Fibroblast of lung (primary cell): Measurements from ENCODE around the gene DRD4. TPM values are rescaled to one million over a fixed set of nuclear protein-coding genes. Genes with fewer than 3 reads are reported as not detected.

Experiments used
- DNase-seq, 2 donors: peaks; one replicate each; pipeline versions ENCODE4 v3.0.0 to v3.0.0-alpha.2; 2010; ENCODE audit warnings: low read depth in 2 of 2
- H2AFZ ChIP-seq: 2 replicates; pipeline ENCODE4 v1.5.1; 2012; ENCODE audit warnings: low read length, control low read depth, inconsistent platforms
- H3K27ac ChIP-seq: 2 replicates; pipeline ENCODE4 v1.5.1; 2011; ENCODE audit warnings: low read length, control low read depth; ENCODE audit not compliant: insufficient read depth
- H3K27me3 ChIP-seq: 2 replicates; pipeline ENCODE4 v1.5.1; 2011; ENCODE audit warnings: mild to moderate bottlenecking, low read length; ENCODE audit not compliant: control insufficient read depth, insufficient read depth
- H3K36me3 ChIP-seq: 2 replicates; pipeline ENCODE4 v1.5.1; 2011; ENCODE audit warnings: low read length; ENCODE audit not compliant: control insufficient read depth, insufficient read depth
- H3K4me1 ChIP-seq: 2 replicates; pipeline ENCODE4 v1.5.1; 2011; ENCODE audit warnings: low read length; ENCODE audit not compliant: control insufficient read depth, insufficient read depth; ENCODE audit errors: extremely low read depth
- H3K4me2 ChIP-seq: 2 replicates; pipeline ENCODE4 v1.5.1; 2011; ENCODE audit warnings: low read length, control low read depth; ENCODE audit not compliant: insufficient read depth; ENCODE audit errors: extremely low read depth
- H3K4me3 ChIP-seq, 4 experiments: fragments of 200-600 bp in 1 of 4; sonication (generic) in 1 of 4; replicated peaks in 1 of 4; 2 replicates each; pipeline ENCODE4 v1.5.1; 2011 to 2016; ENCODE audit warnings: low read length in 4 of 4, low read depth in 3 of 4, mild to moderate bottlenecking in 3 of 4, control low read depth in 2 of 4, inconsistent platforms in 1 of 4, mixed read lengths in 1 of 4; ENCODE audit not compliant: insufficient read depth in 1 of 4; ENCODE audit errors: control extremely low read depth in 1 of 4
- H3K79me2 ChIP-seq: 2 replicates; pipeline ENCODE4 v1.5.1; 2012; ENCODE audit warnings: mild to moderate bottlenecking, low read length, inconsistent platforms; ENCODE audit not compliant: control insufficient read depth, insufficient read depth
- H3K9ac ChIP-seq: 2 replicates; pipeline ENCODE4 v1.5.1; 2011; ENCODE audit warnings: mild to moderate bottlenecking, low read length, control low read depth; ENCODE audit not compliant: insufficient read depth
- H3K9me3 ChIP-seq: 2 replicates; pipeline ENCODE4 v1.5.1; 2012; ENCODE audit warnings: low read depth, low read length; ENCODE audit not compliant: control insufficient read depth, insufficient read depth
- H4K20me1 ChIP-seq: 2 replicates; pipeline ENCODE4 v1.5.1; 2011; ENCODE audit warnings: low read length; ENCODE audit not compliant: control insufficient read depth, insufficient read depth; ENCODE audit errors: extremely low read depth
- CTCF ChIP-seq, 2 donors: IDR thresholded peaks in 1 of 2; conservative IDR thresholded peaks in 1 of 2; 1 replicate in 1 of 2; 2 replicates in 1 of 2; pipeline ENCODE4 v1.5.1; 2011 to 2012; ENCODE audit warnings: low read length in 2 of 2, control low read depth in 1 of 2, inconsistent platforms in 1 of 2, low read depth in 1 of 2, mild to moderate bottlenecking in 1 of 2
- EZH2 ChIP-seq: IDR thresholded peaks from 2 replicates; pipeline ENCODE4 v1.5.1; 2012; ENCODE audit warnings: low read length, control low read depth, mild to moderate bottlenecking; ENCODE audit errors: missing control alignments
- polyA plus RNA-seq, 2 donors: library from polyadenylated mRNA; depleted of rRNA in 1 of 2; stranded (reverse) in 1 of 2; unstranded in 1 of 2; fragments of >200 nt; gene quantifications; 2 replicates each; pipeline ENCODE4 v1.2.1, GENCODE V29; 2011 to 2012; ENCODE audit warnings: missing spikeins in 1 of 2
- total RNA-seq: library from RNA; depleted of rRNA; stranded (reverse); fragments of >200 nt; gene quantifications from 2 replicates; pipeline ENCODE4 v1.2.1, GENCODE V29; 2014

Gene DRD4
- total and polyA plus RNA-seq, 2 donors (not counting 1 experiment from before 2014, with no cell fraction given), result 0.17 TPM; not detected in 1

DNA sequence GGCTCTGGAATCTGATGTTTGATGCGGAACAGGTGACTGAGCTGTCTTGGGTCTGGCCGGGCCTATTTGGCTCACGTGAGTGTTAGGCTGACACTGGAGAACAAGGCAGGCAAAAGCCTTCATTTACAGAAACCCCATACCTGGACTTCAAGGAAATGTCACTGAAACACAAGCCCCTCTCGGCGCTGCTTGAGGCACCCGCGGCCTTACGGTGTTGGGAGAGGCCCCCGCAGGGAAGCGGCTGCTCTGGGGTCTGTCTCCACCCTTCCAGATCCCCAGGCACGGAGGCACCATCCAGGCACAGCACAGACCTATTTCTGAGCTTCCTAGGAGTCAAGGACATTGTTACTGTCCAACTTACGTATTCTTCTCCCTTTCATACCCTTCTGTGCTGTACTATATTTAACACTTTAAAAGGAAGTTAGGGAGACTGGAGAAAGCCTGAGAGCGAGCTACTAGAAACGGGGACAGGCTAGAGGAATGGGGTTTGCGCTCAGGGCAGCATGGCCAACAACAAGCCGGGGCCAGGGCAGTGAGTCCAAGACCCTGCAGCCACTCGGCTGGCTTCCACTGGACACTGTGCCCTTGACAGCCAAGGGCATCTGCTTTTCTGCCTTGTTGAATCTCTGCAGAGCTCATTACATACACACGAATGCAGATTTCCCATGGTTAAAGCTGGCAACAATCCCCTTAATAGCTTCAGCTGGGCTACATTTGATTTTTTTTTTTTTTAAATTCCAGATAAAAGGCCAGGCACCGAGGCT, 23.8 kb downstream of the DRD4 start:
- peaks cover 6% of the 10 kb centered on the region for H3K36me3 ChIP-seq
- H3K4me3 ChIP-seq, result no peak overlapping the region
- no peak for DNase-seq
- H3K79me2 ChIP-seq, result peaks cover 3% of the 10 kb centered on the region
- H3K9me3 ChIP-seq, result no peaks in the 10 kb centered on the region
- H3K4me2 ChIP-seq, result no peak overlapping the region
- no peaks in the 10 kb centered on the region for H3K27me3 ChIP-seq
- no peaks in the 10 kb centered on the region for H4K20me1 ChIP-seq
- H3K4me1 ChIP-seq, result no peaks in the 10 kb centered on the region
- no peak for TF ChIP-seq CTCF (conservative IDR thresholded peaks at IDR 0.05 in 1 of 2, IDR thresholded peaks at IDR 0.05 in 1 of 2; ENCODE audit: low read depth in 1 of 2, low read length in 2 of 2)
- no peak for TF ChIP-seq EZH2
- no peak overlapping the region for H3K27ac ChIP-seq
- H2AFZ ChIP-seq, result no peak overlapping the region
- no peak overlapping the region for H3K9ac ChIP-seq

- Histone ChIP-seq H3K36me3 (peaks cover 2% of the 10 kb centered on the region), H3K27ac (no peak overlapping the region), H3K4me1 (no peaks in the 10 kb centered on the region), H2AFZ (no peak overlapping the region), H4K20me1 (no peaks in the 10 kb centered on the region), H3K9me3 (no peaks in the 10 kb centered on the region), H3K27me3 (no peaks in the 10 kb centered on the region), H3K4me3 (no peak overlapping the region), H3K9ac (no peak overlapping the region), H3K4me2 (no peak overlapping the region), H3K79me2 (peaks cover 3% of the 10 kb centered on the region)
- peak; percentile 73 to 75 for TF ChIP-seq CTCF (conservative IDR thresholded peaks at IDR 0.05 in 1 of 2, IDR thresholded peaks at IDR 0.05 in 1 of 2; ENCODE audit: low read depth in 1 of 2, low read length in 2 of 2)
- TF ChIP-seq EZH2, result no peak
- DNase-seq, result peak; percentile 35 to 64
Observed at GRCh38 chr11:662689-663274, 25.7 kb downstream of the DRD4 start.

- peak in 1 of 2 donors; percentile 66 for DNase-seq
- Histone ChIP-seq H3K79me2 (peaks cover 3% of the 10 kb centered on the region), H3K4me3 (no peak overlapping the region), H4K20me1 (no peaks in the 10 kb centered on the region), H3K27me3 (no peaks in the 10 kb centered on the region), H3K27ac (peak overlapping the region; percentile 54), H3K9ac (no peak overlapping the region), H3K36me3 (no peaks in the 10 kb centered on the region), H3K4me2 (peak overlapping the region; percentile 2), H3K9me3 (no peaks in the 10 kb centered on the region), H3K4me1 (no peaks in the 10 kb centered on the region), H2AFZ (no peak overlapping the region)
- TF ChIP-seq EZH2, result no peak
- no peak for TF ChIP-seq CTCF (conservative IDR thresholded peaks at IDR 0.05 in 1 of 2, IDR thresholded peaks at IDR 0.05 in 1 of 2; ENCODE audit: low read depth in 1 of 2, low read length in 2 of 2)
Observed at GRCh38 chr11:665062-665703, 28.1 kb downstream of the DRD4 start.
